ENCODE data around the gene PDE4D.

DNA sequence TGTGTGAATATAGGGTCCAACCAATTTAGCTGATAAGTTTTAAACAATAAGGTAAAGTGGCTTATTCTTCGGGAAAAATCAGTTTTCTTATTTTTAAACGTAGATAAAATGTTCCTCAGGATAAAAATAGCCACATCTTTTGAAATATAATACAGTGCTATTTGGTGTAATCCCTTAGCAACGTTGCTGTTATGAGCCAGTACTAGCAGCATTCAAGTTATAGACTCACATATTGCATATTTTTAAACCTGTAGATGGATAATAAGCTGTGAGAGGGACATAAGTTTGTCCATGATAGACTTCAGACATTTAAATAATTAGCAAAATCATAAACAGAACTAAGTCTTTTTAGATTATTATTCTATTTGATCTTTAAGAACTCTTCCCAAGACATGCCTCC is 6.3 kb downstream of the PDE4D start:
- TF ChIP-seq POLR2AphosphoS5 (IDR thresholded peaks at IDR 0.05; ENCODE audit: low read depth, low read length) (no peak), POLR2A (IDR thresholded peaks at IDR 0.05; ENCODE audit: low read depth, low read length) (no peak), TAF1 (IDR thresholded peaks at IDR 0.05; ENCODE audit: low read depth, low read length) (no peak)
